HG03064 (cell line): ENCODE results near the gene GLIPR2.
"Not testable (repeated sequence)": the region's sequence is repeated elsewhere in the genome, so short reads cannot be mapped to it uniquely, and the experiment has no call there.

Experiments used
- ATAC-seq: cut with Tn5 transposase; IDR thresholded peaks from one replicate; pipeline ENCODE4 v1.9.1; 2021; ENCODE audit warnings: low read depth; ENCODE audit not compliant: unreplicated experiment

The GLIPR2 gene

DNA sequence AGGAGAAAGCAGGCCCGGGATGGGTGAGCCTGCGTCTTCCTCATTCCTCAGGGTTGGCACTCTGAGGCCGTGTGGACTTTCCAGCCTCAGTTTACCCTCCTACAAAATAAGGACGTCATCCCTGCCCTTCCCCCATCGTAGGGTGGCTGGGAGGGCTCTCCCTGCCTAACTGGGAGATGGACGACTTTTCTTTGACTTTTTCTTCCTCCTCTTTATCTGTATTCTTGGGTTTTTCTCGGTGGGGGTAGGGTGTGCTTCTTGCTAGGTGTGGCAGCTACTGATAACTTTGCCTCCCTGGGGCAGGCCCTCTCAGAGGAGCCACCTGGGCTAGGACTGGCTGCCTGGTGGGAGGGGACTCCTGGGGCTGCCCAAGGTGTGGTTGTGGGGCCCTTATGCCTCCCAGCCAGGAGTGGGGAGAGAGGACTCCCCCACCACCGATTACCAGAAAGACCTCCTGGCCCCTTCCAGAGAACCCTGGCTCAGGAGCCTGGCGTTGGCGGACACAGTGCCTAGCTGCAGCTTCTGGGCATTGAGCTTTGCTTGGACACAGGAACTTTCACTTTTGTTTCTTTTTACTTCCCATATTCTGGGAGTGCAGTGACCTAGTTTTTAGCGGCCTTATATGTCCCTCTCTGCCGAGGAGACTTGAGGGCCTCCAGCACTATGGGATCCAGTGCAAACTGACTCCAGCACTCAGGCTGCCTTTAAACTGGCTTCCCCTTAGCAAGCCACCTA lies 6.1 kb downstream of the GLIPR2 start:
- no peak for ATAC-seq

DNA sequence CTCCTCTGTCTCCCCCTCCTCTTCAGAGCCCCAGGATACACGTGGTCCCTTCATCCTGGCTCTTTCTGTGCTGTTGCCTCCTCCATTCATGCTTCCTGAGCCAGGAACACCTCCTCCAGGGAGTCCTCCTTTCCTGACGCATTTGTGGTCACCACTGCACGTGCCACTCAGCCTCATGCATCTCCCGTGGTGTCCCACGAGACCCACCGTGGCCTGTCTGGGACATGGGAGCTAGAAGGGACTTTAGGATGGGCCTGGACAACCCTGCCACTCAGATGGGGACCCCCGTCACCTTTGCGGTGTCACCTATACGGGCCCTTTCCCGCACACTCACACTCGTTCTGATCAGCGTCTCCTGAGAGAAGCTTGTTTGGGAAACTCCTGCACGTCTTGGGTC lies 6.7 kb downstream of the GLIPR2 start:
- no peak for ATAC-seq

DNA sequence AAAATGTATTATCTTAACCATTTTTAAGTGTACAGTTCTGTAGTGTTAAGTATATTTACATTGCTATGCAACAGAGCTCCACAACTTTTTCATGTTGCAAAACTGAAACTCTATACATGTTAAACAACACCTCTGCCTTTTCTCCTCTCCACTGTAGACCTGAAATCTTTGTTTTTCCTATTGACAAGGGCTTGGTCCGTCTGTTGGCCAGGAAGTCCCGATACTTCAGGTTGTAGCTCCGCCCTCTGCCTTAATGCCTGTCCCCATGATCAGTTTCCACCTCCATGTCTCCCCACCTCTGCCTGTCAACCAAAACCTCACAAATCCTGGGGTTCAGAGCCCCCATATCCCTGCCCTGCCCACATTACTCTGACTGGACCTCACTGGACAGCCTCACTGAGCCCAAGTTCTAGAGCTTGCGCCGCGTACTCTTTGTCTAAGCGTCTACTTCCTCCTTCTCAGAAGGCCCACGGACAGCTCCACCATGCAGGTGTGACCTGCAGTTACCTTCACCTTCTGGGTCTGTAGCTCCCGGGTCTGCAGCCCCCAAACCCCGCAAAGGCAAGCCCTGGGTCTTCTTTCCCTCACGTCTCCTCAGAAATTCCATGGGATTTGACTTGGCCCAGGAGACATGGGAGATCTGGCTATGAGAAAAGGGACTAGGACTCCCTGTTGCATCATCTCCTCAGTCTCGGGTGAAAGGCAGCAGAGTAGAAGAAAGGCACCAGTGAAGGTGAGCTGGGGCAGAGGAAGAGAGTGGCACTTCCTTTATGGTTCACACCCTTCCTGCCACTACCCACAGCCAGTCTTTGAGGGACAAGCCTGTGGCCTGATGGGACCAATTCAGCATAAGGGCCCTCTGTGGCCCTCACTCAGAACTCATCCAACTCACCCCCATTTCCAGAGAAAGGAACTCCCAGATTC lies 8.0 kb downstream of the GLIPR2 start:
- no peak for ATAC-seq

DNA sequence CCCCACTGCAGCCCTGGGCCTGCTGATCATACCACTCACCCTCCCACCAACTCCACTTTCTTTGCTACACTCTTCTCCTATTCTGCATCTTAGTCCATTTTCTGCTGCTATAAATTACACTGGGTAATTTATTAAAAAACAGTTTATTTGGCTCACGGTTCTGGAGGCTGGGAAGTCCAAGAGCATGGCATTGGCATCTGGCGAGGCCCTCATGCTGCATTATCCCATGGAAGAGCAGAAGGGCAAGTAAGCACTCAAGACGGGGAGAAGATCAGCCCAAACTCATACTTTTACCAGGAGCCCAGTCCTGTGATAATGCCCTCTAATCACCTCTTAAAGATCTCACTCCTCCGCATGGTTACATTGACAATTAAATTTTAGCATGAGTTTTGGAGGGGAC lies 9.4 kb downstream of the GLIPR2 start:
- ATAC-seq = no peak

DNA sequence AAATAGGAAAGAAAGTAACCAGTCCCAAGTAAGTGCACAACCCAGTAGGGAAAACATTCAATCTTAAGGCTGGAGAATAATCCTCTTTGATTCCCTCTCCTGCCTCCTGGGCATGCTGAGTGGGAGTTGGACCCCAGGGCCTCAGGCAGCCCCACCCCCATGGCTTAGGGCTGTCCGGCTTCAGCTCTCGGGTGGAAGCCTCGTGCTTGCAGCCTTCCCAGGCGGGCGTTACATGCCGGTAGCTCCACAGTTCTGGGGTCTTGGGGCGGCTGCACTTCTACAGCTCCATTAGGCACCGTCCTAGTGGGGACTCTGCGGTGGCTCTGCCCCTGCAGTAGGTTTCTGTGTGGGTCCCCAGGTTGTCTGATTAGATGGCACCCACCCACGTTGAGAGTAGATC lies 10.1 kb downstream of the GLIPR2 start:
- no peak for ATAC-seq

DNA sequence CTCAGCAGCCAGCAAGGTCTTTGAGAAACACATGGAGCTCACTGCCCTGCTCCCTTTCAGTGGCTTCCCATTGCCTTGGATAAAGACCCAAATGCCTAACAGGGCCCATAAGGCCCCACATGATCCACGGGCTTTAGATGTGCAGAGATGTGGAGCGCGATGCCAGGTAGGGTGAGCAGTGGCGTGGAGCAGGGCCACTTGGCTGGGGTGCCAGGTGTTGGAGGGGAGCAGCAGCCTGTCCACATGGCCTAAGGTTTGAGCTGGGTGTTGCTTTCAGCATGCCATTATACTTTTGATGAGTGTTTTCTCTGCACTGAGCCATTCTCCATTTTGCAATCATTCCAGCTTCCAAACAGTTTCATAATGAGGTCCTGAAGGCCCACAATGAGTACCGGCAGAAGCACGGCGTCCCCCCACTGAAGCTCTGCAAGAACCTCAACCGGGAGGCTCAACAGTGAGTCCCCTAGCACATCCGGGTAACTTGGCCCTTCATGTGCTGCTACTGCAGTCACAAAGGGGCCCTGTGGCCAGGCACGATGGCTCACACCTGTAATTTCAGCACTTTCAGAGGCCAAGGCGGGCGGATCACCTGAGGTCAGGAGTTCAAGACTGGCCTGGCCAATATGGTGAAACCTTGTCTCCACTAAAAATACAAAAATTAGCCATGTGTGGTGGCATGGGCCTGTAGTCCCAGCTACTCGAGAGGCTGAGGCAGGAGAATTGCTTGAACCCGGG lies 11.1 kb downstream of the GLIPR2 start:
- no peak for ATAC-seq

DNA sequence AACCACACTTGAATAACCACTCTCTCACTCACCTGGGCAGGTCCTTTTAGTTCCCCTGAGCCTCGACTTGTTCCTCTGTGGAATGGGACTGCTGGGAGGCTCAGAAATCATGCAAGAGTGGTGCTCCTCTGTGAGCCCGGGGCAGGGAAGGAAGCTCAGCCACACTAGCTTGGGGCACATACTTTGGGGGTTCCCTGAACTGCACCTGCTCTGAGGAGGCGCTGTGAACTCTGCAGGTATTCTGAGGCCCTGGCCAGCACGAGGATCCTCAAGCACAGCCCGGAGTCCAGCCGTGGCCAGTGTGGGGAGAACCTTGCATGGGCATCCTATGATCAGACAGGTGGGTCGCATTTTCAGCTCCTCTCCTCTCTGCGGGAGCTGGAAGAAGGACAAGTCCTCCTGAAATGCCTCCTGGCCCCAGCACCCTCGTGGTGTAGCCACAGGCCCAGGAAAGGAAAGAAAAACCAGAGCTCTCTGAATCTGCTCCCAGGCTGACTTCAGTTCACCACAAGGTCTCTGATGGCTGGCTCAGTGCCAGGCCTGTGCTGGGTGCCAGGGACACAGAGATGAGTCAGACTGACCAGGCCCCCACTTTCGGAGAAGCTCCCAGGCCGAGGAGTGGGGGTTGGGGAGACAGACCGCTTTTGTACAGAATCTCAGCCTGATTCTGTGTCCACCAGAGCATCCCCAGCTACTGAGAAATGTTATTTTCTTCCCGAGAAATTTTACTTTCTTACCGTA lies 11.9 kb downstream of the GLIPR2 start:
- ATAC-seq = peak; percentile 49

DNA sequence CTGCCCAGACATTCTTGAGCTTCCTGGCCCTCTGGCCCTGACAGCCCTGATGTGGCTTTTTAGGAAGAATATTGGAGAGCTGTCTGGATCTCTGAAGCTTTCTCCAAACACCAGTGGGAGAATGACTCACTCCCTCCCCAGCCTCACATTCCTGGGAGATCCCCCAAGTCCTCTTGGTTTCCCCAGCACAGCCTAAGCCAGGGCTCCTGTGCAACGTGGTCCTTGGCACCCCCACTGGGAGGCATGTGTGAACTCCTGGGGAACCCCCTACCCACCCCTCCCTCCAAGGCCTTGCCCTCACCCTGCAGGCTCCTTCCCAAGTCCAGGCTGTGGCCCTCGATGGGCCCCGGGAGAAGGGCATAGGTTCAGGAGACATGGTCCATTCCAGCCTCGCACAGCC lies 12.7 kb downstream of the GLIPR2 start:
- ATAC-seq = no peak

DNA sequence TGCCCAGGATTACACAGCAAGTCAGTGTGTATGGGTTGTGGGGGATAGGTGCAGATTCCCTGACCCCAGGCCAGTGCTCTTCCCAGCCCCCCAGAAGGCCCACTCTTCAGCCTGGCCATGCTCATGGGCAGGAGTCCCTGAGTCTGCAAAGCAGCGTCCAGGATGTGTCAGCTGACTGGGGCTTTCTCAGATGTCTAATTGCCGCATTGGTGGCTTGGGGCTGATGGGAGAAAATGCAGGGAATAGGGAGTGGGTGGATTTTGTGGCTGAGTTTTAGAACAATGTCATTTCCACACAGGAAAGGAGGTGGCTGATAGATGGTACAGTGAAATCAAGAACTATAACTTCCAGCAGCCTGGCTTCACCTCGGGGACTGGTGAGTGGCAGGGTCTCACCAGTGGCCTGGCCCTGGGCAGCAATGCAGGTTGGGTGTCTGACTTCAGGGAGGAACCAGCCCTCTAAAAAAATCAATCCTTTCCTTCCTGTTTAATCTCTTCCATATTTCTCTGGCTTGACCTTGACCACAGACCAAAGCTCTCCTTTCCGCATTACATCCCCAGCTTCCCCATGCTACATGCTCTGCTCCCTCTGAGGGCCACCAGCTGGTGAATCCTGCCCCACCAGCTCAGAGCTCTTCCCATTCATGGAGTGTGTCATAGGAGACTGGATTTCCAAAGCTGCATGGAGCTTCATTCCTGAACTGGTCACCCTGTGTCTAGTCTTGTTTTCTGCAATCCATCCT lies 14.2 kb downstream of the GLIPR2 start:
- ATAC-seq = no peak

DNA sequence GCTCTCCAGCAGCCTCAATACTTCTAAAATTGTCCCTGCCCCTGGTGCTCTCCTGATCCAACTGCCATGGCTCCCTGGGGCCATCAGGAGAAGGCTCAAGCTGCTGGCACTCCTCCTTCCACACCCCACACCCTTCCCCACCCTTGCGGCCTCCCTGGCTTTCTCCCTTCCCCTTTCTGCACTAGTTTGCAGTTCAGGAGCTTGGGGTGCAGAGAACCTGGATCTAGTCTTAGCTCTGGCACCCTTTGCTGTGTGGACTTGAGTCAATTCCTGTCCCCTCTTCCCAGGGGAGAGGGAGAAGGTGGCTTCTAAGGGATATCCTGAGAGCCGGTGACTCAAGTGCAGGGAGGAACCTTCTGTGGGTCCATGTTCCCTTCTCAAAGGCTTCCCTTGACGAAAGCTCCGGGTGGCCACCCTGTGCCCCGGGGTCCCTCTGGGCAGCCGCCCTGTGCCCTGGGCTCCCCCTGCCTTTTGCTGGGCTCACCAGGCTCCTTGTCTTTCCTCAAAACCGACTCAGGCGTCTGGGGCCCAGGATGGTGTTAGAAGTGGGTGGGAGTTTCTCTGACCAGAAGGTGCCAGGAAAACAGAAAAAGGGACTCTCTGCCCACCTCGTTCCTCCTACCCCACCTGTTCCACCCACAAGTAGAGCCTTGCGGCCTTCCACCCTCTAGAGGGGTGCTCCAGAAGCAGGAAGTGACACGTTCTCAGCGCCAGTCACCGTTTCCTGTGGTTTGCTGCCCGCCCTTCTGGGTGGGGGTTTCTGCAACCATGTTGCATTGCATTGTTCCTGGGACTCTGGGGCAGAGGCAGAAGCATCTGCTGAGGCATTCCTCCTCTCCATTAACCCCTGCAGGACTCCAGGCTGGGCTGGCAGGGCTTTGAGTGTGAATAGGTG lies 15.0 kb downstream of the GLIPR2 start:
- ATAC-seq = no peak

DNA sequence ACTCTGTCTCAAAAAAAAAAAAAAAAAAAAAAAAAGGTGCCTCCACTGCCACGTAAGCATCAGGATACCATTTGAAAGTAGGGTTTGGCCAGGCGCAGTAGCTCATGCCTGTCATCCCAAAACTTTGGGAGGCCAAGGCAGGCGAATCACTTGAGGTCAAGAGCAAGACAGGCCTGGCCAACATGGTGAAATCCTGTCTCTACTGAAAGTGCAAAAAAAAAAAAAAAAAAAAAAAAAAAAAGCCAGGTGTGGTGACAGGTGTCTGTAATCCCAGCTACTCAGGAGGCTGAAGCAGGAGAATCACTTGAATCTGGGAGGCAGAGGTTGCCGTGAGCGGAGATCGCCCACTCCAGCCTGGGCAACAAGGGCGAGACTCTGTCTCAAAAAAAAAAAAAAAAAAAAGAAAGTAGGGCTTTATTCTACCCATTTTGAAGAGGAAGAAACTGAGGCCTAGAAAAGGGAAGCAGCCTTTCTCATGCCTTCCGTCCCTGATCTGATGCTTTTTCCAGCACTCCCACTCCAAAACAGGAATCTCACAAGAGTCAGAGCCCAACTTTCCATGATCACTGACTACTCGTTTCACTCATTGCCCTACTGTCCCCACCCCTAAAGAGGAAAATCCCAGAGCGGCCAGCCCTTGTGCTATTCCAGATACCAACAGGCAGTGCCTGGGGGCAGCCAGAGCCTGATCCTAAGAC lies 16.4 kb downstream of the GLIPR2 start:
- ATAC-seq = no peak

DNA sequence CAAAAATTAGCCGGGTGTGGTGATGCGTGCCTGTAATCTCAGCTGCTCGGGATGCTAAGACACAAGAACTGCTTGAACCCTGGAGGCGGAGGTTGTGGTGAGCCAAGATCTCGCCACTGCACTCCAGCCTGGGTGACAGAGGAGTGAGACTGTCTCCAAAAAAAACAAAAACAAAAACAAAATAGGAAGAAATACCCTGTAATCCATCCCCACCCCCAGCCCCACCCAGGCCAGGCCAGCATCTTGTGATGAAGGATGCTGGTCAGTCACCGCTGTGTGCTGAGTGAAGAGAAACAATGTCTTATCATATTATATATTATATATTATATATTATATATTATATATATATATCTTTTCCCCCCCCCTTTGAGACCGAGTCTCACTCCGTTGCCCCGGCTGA lies 17.2 kb downstream of the GLIPR2 start:
- no peak for ATAC-seq

DNA sequence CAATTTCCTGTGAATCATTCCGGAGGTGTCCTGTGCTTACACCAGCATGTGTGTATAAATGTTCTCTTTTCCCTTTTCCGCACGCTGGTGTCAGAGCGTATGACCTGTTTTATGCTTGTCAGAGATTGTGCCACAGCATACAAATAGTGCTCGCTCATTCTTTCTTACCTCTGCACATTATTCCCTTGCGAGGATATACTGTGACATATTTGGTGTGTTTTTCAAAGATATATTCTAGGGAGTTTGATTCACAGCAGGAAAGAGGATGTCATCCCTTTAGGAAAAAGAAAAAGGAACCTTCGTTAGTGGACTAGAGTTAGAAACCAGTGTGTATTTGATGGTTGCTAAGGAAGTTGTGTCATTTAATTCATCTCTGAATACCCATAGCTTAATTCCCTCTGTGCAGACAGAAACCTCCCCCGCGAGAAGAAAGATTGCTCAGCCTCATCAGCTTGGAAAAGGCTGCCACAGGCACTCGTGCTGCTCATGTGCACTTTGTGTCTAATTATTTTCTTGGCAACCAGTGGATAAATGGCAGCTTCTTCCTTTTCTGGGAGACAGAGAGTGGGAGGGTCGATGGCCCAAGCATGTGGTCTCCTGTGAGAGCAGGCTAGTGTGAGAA lies 17.9 kb downstream of the GLIPR2 start:
- no peak for ATAC-seq

DNA sequence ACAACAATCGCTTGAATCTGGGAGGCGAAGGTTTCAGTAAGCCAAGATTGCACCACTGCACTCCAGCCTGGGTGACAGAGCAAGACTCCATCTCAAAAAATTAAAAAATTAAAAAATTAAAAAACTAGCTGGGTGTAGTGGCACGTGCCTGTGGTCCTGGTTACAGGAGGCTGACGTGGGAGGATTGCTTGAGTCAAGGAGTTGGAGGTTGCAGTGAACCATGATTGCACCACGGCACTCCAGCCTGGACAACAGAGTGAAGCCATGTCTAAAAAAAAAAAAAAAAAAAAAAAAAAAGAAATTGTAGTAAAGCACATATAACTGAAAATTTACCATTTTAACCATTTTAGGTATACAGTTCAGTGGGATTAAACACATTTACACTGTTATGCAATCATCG lies 19.6 kb downstream of the GLIPR2 start:
- ATAC-seq = no peak

DNA sequence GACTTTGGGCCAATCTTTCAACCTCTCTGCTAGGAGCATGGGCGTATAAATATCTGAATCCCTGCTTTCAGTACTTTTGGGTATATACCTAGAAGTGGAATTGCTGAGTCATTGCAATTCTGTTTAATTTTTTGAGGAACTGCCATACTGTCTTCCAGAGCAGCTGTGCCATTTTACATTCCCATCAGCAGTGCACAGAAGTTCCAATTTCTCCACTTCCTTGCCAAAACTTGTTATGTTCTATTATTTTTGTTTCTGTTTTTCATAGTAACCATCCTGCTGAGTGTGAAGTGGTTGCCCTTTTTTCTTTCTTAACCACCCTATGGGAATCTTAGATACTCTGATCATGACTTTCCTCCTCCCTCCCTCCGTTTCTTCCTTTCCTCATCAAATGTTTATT lies 21.6 kb downstream of the GLIPR2 start:
- no peak for ATAC-seq

DNA sequence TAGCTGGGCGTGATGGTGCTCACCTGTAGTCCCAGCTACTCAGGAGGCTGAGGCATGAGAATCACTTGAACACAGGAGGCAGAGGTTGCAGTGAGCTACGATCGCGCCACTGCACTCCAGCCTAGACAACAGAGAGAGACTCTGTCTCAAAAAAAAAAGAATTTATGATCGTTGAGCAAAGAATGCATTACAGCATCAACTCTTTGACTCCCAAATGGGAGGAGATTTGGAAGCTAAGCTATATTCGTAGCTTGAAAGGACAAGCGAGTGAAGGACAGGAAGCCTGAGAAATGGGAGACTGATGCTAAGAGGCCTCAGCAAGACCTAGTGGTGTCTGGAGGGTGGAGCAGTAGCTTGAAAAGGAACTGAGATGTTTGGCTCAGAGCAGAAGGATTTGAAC lies 22.4 kb downstream of the GLIPR2 start:
- ATAC-seq = no peak

DNA sequence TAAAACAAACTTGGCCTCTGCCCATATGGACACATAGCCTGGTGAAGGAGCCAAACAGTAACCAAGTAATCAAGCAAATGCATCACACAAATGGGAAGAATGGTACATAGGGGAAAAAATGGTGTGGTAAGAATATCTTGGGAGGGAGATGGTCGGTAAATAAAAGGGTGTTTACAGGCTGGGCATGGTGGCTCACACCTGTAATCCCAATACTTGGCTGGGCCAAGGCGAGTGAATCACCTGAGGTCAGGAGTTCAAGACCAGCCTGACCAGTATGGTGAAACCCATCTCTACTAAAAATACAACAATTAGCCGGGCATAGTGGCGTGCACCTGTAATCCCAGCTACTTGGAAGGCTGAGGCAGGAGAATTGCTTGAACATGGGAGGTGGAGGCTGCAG lies 23.0 kb downstream of the GLIPR2 start:
- ATAC-seq = not testable (repeated sequence)

DNA sequence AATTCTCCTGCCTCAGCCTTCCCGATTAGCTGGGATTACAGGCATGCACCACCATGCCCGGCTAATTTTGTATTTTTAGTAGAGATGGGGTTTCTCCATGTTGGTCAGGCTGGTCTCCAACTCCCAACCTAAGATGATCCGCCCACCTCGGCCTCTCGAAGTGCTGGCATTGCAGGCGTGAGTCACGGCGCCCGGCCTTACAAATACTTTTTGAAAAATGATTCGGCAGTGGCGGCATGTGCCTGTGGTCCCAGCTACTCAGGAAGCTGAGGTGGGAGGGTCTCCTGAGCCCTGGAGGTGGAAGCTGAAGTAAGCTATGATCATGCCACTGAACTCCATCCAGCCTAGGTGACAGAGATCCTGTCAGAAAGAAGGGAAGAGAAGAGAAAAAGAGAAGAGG lies 23.6 kb downstream of the GLIPR2 start:
- not testable (repeated sequence) for ATAC-seq
